NB4 (cell line): Measurements from ENCODE around the gene DTX3.

Experiments
- MYC ChIP-seq: IDR thresholded peaks from 2 replicates; pipeline ENCODE4 v1.6.1; 2011; ENCODE audit warnings: low read depth, low read length
- TF ChIP-seq, protein P1 (sequence below): IDR thresholded peaks from one replicate; pipeline ENCODE4 v1.5.1; 2012; ENCODE audit warnings: low read depth, low read length

DNA sequence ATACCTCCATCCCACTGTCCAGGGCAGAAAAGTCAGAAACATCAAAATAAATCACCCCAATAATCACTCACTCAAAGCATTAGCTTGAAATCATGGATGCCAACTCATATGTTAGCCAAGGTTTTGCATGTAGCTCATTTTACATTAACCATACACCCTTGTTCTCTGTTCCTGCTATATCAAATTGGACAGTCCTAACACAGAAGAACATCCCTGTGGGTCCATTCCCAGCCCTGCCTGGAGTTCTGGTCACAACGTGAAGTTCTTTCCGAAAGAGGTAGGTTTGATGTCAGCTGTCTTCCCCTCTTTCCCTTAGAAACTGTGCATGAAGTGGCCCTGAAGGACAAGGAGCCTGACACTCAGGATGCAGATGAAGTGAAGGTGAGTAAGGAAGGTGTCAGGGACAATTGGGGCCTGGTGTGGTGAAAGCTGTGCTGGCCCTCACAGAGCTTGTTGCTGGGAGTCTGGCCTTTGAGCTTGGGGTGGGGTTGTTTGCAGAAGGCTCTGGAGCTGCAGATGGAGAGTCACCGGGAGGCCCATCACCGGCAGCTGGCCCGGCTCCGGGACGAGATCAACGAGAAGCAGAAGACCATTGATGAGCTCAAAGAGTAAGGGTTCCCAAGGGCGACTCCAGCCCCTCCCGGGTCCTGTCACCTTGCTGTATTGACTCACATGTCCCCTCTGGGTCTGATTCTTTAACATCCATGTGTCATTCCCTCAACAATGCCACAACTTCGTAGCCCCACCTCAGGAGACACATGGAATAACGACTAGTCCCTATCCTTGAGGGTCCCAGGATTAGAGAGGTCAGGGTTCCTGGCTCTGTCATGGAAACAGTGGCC, 28.6 kb upstream of the DTX3 start:
- TF ChIP-seq, protein P1, sequence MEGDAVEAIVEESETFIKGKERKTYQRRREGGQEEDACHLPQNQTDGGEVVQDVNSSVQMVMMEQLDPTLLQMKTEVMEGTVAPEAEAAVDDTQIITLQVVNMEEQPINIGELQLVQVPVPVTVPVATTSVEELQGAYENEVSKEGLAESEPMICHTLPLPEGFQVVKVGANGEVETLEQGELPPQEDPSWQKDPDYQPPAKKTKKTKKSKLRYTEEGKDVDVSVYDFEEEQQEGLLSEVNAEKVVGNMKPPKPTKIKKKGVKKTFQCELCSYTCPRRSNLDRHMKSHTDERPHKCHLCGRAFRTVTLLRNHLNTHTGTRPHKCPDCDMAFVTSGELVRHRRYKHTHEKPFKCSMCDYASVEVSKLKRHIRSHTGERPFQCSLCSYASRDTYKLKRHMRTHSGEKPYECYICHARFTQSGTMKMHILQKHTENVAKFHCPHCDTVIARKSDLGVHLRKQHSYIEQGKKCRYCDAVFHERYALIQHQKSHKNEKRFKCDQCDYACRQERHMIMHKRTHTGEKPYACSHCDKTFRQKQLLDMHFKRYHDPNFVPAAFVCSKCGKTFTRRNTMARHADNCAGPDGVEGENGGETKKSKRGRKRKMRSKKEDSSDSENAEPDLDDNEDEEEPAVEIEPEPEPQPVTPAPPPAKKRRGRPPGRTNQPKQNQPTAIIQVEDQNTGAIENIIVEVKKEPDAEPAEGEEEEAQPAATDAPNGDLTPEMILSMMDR = no peak
- no peak for TF ChIP-seq MYC
